Measurements from ENCODE around the gene TBXAS1. TPM values are rescaled to one million over a fixed set of nuclear protein-coding genes. Genes with fewer than 3 reads are reported as not detected.
"Not testable (repeated sequence)": the region's sequence is repeated elsewhere in the genome, so short reads cannot be mapped to it uniquely, and the experiment has no call there.

The TBXAS1 gene
- polyA plus RNA-seq, 1 experiment = 53.2 TPM

DNA sequence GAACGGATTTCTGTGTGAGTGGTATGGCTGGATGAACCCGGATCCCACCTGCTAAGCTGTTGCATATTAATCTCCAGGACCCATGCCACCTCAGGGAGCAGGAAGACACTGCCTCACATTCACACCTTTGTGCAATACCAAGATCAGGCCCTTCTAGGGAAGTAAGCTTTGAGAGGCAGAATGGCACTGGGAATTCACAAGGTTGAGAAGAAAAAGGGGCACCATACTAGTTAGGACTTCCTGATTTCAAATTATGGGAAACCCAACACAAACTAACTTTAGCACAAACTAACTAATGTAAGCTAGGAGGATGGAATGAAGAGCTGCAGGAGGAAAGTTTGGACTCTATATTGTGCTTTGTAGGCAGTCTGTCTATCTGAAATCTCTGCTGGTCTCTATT lies 71.3 kb downstream of the TBXAS1 start:
- TF ChIP-seq, protein P1, sequence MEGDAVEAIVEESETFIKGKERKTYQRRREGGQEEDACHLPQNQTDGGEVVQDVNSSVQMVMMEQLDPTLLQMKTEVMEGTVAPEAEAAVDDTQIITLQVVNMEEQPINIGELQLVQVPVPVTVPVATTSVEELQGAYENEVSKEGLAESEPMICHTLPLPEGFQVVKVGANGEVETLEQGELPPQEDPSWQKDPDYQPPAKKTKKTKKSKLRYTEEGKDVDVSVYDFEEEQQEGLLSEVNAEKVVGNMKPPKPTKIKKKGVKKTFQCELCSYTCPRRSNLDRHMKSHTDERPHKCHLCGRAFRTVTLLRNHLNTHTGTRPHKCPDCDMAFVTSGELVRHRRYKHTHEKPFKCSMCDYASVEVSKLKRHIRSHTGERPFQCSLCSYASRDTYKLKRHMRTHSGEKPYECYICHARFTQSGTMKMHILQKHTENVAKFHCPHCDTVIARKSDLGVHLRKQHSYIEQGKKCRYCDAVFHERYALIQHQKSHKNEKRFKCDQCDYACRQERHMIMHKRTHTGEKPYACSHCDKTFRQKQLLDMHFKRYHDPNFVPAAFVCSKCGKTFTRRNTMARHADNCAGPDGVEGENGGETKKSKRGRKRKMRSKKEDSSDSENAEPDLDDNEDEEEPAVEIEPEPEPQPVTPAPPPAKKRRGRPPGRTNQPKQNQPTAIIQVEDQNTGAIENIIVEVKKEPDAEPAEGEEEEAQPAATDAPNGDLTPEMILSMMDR (IDR thresholded peaks at IDR 0.05; ENCODE audit: low read depth, low read length) = no peak
- Histone ChIP-seq H3K27ac (ENCODE audit: low read depth, low read length) (no peak overlapping the region), H3K9me3 (ENCODE audit: control insufficient read depth, insufficient read depth, low read length) (no peaks in the 10 kb centered on the region; the same call in 1 of the 2 replicates), H3K27me3 (ENCODE audit: control insufficient read depth, insufficient read depth, low read length) (no peaks in the 10 kb centered on the region), H3K4me3 (ENCODE audit: low read depth, low read length) (no peak overlapping the region)
- POLR2A ChIA-PET = no interaction called here
- DNase-seq (ENCODE audit: low read depth, low spot score) = no peak
- CTCF ChIA-PET = no interaction called here

DNA sequence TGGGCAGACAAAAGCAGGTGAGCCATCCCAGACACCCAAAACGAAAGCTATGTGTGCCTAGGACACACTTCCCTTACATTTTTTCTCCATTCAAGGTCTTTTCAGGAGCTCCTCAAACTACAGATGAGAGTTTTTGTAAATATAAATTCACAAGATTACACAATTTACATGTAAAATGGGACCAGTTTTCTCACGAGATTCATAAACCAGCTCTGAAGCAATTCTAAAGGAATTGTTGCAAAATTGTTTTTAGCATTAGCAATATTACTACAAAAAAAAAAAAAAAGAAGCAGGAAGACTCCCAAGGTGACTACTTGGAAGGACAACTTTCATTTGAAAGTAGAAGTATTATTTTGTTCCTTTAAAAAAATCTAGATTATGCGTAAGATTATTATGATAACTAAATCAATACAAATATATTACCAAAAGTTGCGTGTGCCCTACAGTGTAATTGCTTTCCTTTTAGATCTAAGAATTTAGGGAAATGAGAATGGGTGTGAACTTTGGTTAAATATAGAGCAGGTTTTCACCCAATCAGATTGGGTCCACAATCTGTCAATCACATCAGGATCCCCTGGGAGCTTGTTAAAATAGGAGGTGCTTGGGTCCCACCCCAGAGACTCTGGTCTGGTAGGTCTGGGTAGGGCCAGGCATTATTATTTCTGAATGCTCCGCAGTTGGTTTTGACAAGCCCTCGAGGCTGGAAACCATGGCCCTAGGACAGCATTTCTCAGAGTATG lies 72.2 kb downstream of the TBXAS1 start:
- no peaks in the 10 kb centered on the region for H3K27me3 ChIP-seq (ENCODE audit: control insufficient read depth, insufficient read depth, low read length)
- ChIA-PET CTCF (no interaction called here), POLR2A (no interaction called here)
- TF ChIP-seq, protein P1 (IDR thresholded peaks at IDR 0.05; ENCODE audit: low read depth, low read length) = no peak
- H3K27ac ChIP-seq (ENCODE audit: low read depth, low read length) = no peak overlapping the region
- H3K9me3 ChIP-seq (ENCODE audit: control insufficient read depth, insufficient read depth, low read length) = no peaks in the 10 kb centered on the region; the same call in 1 of the 2 replicates
- H3K4me3 ChIP-seq (ENCODE audit: low read depth, low read length) = no peak overlapping the region
- no peak for DNase-seq (ENCODE audit: low read depth, low spot score)

DNA sequence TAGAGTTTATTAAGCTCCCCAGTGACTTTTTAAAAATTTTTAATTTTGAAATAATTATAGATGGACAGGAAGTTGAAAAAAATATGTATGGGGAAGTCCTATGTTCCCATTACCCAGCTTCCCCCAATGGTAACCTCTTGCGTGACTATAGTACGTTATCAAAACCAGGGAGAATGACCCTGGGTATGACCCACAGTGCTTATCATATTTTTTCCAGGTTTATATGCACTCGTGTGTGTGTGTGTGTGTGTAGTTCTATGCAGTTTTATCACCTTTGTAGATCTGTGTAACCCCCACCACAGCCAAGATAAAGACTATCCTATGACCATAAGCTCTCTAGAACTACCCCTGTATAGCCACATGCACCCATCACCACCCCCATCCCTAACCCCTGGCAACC lies 72.8 kb downstream of the TBXAS1 start:
- H3K27me3 ChIP-seq (ENCODE audit: control insufficient read depth, insufficient read depth, low read length) = no peaks in the 10 kb centered on the region
- TF ChIP-seq, protein P1 (IDR thresholded peaks at IDR 0.05; ENCODE audit: low read depth, low read length) = no peak
- DNase-seq (ENCODE audit: low read depth, low spot score) = no peak
- no peak overlapping the region for H3K27ac ChIP-seq (ENCODE audit: low read depth, low read length)
- no peaks in the 10 kb centered on the region; the same call in 1 of the 2 replicates for H3K9me3 ChIP-seq (ENCODE audit: control insufficient read depth, insufficient read depth, low read length)
- CTCF ChIA-PET = no interaction called here
- POLR2A ChIA-PET = no interaction called here
- H3K4me3 ChIP-seq (ENCODE audit: low read depth, low read length) = no peak overlapping the region

DNA sequence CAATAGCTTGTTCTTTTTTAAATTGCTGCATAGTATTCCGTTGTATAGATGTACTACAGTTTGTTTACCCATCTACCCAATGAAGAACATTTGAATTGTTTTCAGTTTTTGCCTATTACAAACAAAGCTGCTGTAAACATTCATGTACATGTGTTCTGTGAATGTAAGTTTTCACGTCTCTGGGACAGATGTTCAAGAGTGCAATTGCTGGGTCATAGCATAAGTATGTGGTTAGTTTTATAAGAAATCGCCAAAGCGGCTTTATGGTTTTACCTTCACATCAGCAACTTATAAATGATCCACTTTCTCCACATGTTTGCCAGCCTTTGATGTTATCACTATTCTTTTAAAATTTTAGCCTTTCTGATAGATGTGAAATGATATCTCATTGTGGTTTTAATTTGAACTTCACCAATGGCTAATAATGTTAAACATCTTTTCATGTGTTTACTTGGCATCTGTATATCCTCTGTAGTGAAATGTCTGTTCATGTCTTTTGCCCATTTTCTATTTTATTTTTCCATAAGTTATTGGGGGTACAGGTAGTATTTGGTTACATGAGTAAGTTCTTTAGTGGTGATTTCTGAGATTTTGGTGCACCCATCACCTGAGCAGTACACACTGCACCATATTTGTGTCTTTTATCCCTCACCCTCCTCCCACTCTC lies 73.5 kb downstream of the TBXAS1 start:
- DNase-seq (ENCODE audit: low read depth, low spot score) = no peak
- ChIA-PET POLR2A (no interaction called here), CTCF (no interaction called here)
- no peaks in the 10 kb centered on the region for H3K27me3 ChIP-seq (ENCODE audit: control insufficient read depth, insufficient read depth, low read length)
- no peak overlapping the region for H3K4me3 ChIP-seq (ENCODE audit: low read depth, low read length)
- no peak overlapping the region for H3K27ac ChIP-seq (ENCODE audit: low read depth, low read length)
- TF ChIP-seq, protein P1 (IDR thresholded peaks at IDR 0.05; ENCODE audit: low read depth, low read length) = no peak
- H3K9me3 ChIP-seq (ENCODE audit: control insufficient read depth, insufficient read depth, low read length) = no peaks in the 10 kb centered on the region; the same call in 1 of the 2 replicates

DNA sequence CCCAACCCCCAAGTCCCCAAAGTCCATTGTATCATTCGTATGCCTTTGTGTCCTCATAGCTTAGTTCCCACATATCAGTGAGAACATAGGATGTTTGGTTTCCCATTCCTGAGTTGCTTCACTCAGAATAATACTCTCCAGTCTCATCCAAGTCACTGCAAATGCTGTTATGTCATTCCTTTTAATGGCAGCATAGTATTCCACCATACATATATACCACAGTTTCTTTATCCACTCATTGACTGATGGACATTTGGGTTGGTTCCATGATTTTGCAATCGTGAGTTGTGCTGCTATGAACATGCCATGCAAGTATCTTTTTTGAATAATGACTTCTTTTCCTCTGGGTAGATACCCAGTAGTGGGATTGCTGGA lies 74.0 kb downstream of the TBXAS1 start:
- H3K9me3 ChIP-seq (ENCODE audit: control insufficient read depth, insufficient read depth, low read length); H3K27ac ChIP-seq (ENCODE audit: low read depth, low read length); H3K27me3 ChIP-seq (ENCODE audit: control insufficient read depth, insufficient read depth, low read length); POLR2A ChIA-PET; CTCF ChIA-PET; DNase-seq (ENCODE audit: low read depth, low spot score); H3K4me3 ChIP-seq (ENCODE audit: low read depth, low read length): not testable (repeated sequence)
